Measurements from ENCODE around the gene PCMTD2. TPM values are rescaled to one million over a fixed set of nuclear protein-coding genes. Genes with fewer than 3 reads are reported as not detected.

PCMTD2 gene
- total RNA-seq, 4 donors from 2014 or later = 34.5 to 58.9 (median 47.8) TPM

GRCh38 chr20:64276817-64277216, 21.3 kb downstream of the PCMTD2 start:
- Histone ChIP-seq H3K4me1 (no peaks in the 10 kb centered on the region), H3K36me3 (peaks cover 0 to 47% (median 0%) of the 10 kb centered on the region in 3 donors)

GRCh38 chr20:64277571-64278316, 22.2 kb downstream of the PCMTD2 start:
- intact Hi-C loops (cut with DNase I) = no loop called here
- peaks cover 0 to 38% (median 0%) of the 10 kb centered on the region in 3 donors for H3K36me3 ChIP-seq
- H3K4me1 ChIP-seq = no peaks in the 10 kb centered on the region
- no peak for DNase-seq
- TF ChIP-seq POLR2A (IDR thresholded peaks at IDR 0.05) (no peak), CTCF (IDR thresholded peaks at IDR 0.05) (no peak)
- no peaks in the 10 kb centered on the region for H3K9me3 ChIP-seq
- no peaks in the 10 kb centered on the region for H3K27me3 ChIP-seq
- no peak overlapping the region for H3K4me3 ChIP-seq
- H3K27ac ChIP-seq = no peak overlapping the region
- 79 to 93% methylated on average over 2 to 7 of the region's 10 CpGs for WGBS, 2 donors

More at GRCh38 chr20:64276817-64277216, 21.3 kb downstream of the PCMTD2 start:
- Histone ChIP-seq H3K9me3 (no peaks in the 10 kb centered on the region), H3K27me3 (no peaks in the 10 kb centered on the region), H3K4me3 (no peak overlapping the region), H3K27ac (no peak overlapping the region)
- no peak for DNase-seq
- TF ChIP-seq POLR2A (IDR thresholded peaks at IDR 0.05) (no peak), CTCF (IDR thresholded peaks at IDR 0.05) (no peak)
- intact Hi-C loops (cut with DNase I) = no loop called here
- WGBS, 2 donors = 83 to 87% methylated on average over 7 of the region's 7 CpGs

- no peaks in the 10 kb centered on the region for H3K4me1 ChIP-seq
- H3K9me3 ChIP-seq = no peaks in the 10 kb centered on the region
- H3K27me3 ChIP-seq = no peaks in the 10 kb centered on the region
- intact Hi-C loops (cut with DNase I) = no loop called here
- H3K36me3 ChIP-seq = peaks cover 0 to 32% (median 0%) of the 10 kb centered on the region in 3 donors
- H3K4me3 ChIP-seq = no peak overlapping the region
- WGBS, 2 donors = no CpG with 5 or more reads among the region's 4 CpGs
- DNase-seq = no peak
- no peak for TF ChIP-seq POLR2A (IDR thresholded peaks at IDR 0.05)
- no peak for TF ChIP-seq CTCF (IDR thresholded peaks at IDR 0.05)
- H3K27ac ChIP-seq = no peak overlapping the region
Measured at GRCh38 chr20:64278317-64278681, 22.8 kb downstream of the PCMTD2 start.

- no peaks in the 10 kb centered on the region for H3K27me3 ChIP-seq
- DNase-seq = no peak
- TF ChIP-seq POLR2A (IDR thresholded peaks at IDR 0.05) = no peak
- TF ChIP-seq CTCF (IDR thresholded peaks at IDR 0.05) = no peak
- no peaks in the 10 kb centered on the region for H3K9me3 ChIP-seq
- H3K4me3 ChIP-seq = no peak overlapping the region
- H3K36me3 ChIP-seq = peaks cover 0 to 16% (median 0%) of the 10 kb centered on the region in 3 donors
- no peak overlapping the region for H3K27ac ChIP-seq
- 64 to 70% methylated on average over 3 to 5 of the region's 7 CpGs for WGBS, 2 donors
- H3K4me1 ChIP-seq = no peaks in the 10 kb centered on the region
- intact Hi-C loops (cut with DNase I) = no loop called here
Measured at GRCh38 chr20:64279826-64280459, 24.4 kb downstream of the PCMTD2 start.

- intact Hi-C loops (cut with DNase I) = no loop called here
- TF ChIP-seq CTCF (IDR thresholded peaks at IDR 0.05) (no peak), POLR2A (IDR thresholded peaks at IDR 0.05) (no peak)
- no peaks in the 10 kb centered on the region for H3K27me3 ChIP-seq
- no peak overlapping the region for H3K4me3 ChIP-seq
- no peaks in the 10 kb centered on the region for H3K4me1 ChIP-seq
- no peak overlapping the region for H3K27ac ChIP-seq
- H3K36me3 ChIP-seq = peaks cover 0 to 11% (median 0%) of the 10 kb centered on the region in 3 donors
- H3K9me3 ChIP-seq = peaks cover 0 to under 1% (median 0%) of the 10 kb centered on the region in 3 donors
- no peak for DNase-seq
- WGBS, 2 donors = 73 to 77% methylated on average over 3 of the region's 3 CpGs
Measured at GRCh38 chr20:64280460-64280843, 24.9 kb downstream of the PCMTD2 start.
